Heart right ventricle (tissue), 16 donors: Measurements from ENCODE around the gene ZFR2. TPM values are rescaled to one million over a fixed set of nuclear protein-coding genes. Genes with fewer than 3 reads are reported as not detected.
A peak's percentile ranks its signal among the peaks of the same experiment; 100 is the strongest.

Experiments used
- ATAC-seq, 8 donors: fragments of 200-7000 bp; cut with Tn5 transposase; one replicate each; pipeline ENCODE4 v1.9.1; 2020; ENCODE audit warnings: mild to moderate bottlenecking in 8 of 8, moderate library complexity in 8 of 8, moderate number of reproducible peaks in 1 of 8
- DNase-seq, 2 donors: peaks; one replicate each; pipeline ENCODE4 v3.0.0-alpha.2; 2020
- H3K27ac ChIP-seq, 10 donors: fragments of 200-600 bp; sonication (generic) in 2 of 10; one replicate each; pipeline versions ENCODE4 v1.5.0 to v1.8.0; 2020 to 2022; ENCODE audit warnings: mild to moderate bottlenecking in 3 of 10
- H3K27me3 ChIP-seq, 7 donors: fragments of 200-600 bp; one replicate each; pipeline ENCODE4 v1.8.0; 2021 to 2022; ENCODE audit warnings: mild to moderate bottlenecking in 2 of 7
- H3K36me3 ChIP-seq, 9 donors: fragments of 200-600 bp; sonication (generic) in 1 of 9; one replicate each; pipeline versions ENCODE4 v1.5.0 to v1.8.0; 2020 to 2022; ENCODE audit warnings: mild to moderate bottlenecking in 2 of 9
- H3K4me1 ChIP-seq, 9 donors: fragments of 200-600 bp; sonication (generic) in 1 of 9; one replicate each; pipeline versions ENCODE4 v1.5.0 to v1.8.0; 2020 to 2022; ENCODE audit warnings: mild to moderate bottlenecking in 4 of 9
- H3K4me3 ChIP-seq, 10 donors: fragments of 200-600 bp; sonication (generic) in 2 of 10; one replicate each; pipeline versions ENCODE4 v1.5.0 to v1.8.0; 2020 to 2022; ENCODE audit warnings: mild to moderate bottlenecking in 7 of 10, moderate library complexity in 2 of 10
- H3K9me3 ChIP-seq, 11 donors: fragments of 200-600 bp in 10 of 11; sonication (generic) in 2 of 11; one replicate each; pipeline versions ENCODE4 v1.5.0 to v1.8.0; 2013 to 2022; ENCODE audit warnings: mild to moderate bottlenecking in 2 of 11, control low read depth in 1 of 11, moderate library complexity in 1 of 11
- CTCF ChIP-seq, 9 donors: fragments of 200-600 bp; sonication (generic) in 2 of 9; IDR thresholded peaks; one replicate each; pipeline versions ENCODE4 v1.5.0 to v1.8.0; 2021 to 2022; ENCODE audit warnings: antibody characterized with exemption in 9 of 9, mild to moderate bottlenecking in 5 of 9, moderate library complexity in 1 of 9
- WGBS, 2 donors: extraction: QIAGEN DNeasy Blood & Tissue Kit; methylation state at CpG; one replicate each; pipeline ENCODE4 v1.1.7; 2013; ENCODE audit warnings: inconsistent platforms in 1 of 2; 5-methylcytosine and 5-hydroxymethylcytosine counted together
- intact Hi-C, 10 donors: fragments of 100-400 bp; cut with DNase I; formaldehyde crosslinking; loops; one replicate each; pipeline versions ENCODE4 v1.11.1 to v1.14.2; 2022
- polyA plus RNA-seq, 2 donors: library from polyadenylated mRNA; stranded (reverse); fragments of 200-250 nt; gene quantifications; one replicate each; pipeline ENCODE4 v1.2.3, GENCODE V29; 2013
- total RNA-seq, 10 donors: library from RNA; stranded (reverse); fragmentation: NEBNext Ultra II Directional in 3 of 10; extraction: Animal tissue kit (Norgen Biotek cat#: 25700) in 3 of 10; gene quantifications; one replicate each; pipeline versions ENCODE4 v1.2.1 to v1.2.4, GENCODE V29; 2021 to 2023
- donor health status: Arrhythmogenic right ventricular cardiomyopathy.
- donor health status: ischemic (EF 13 %, LVEDD 7.1; RV severe dilation, severe dysfunction).
- donor health status: healthy with polysubstance abuse.
- donor health status: DM: no; HTN: yes; CAD: no.
- donor health status: DM: no; HTN: no; CAD: no.
- donor health status: ischemic (EF 25% LVEDD 6.9; RV normal size, moderate dysfunction).
- donor health status: ischemic (EF 25% LVEDD 5.7; RV mildly dilated, moderate dysfunction).
- donor health status: healthy.
- donor health status: DM: yes; HTN: yes; CAD: no.
- donor health status: Ischemic cardiomyopathy.
- donor health status: ischemic (EF 35%, LVEDD 5.7; RV mildly dilated, moderate dysfunction).
- donor health status: nonischemic (EF 11% LVEDD 7.7; RV severe dilation, severe dysfunction).
- donor health status: DM: yes; HTN: yes; CAD: no.
- donor health status: PGD.
- donor health status: ischemic (EF 29% LVEDD 5.4; RV normal size, mild dysfunction).
- donor health status: nonischemic (EF 23%, LVEDD 6.1; RV moderate dilation, normal function).

Gene ZFR2
- total and polyA plus RNA-seq, 12 donors = 0.04 to 0.29 TPM; not detected in 10

- Histone ChIP-seq H3K4me3 (no peak overlapping the region), H3K27ac (no peak overlapping the region), H3K4me1 (no peaks in the 10 kb centered on the region), H3K27me3 (peaks cover 0 to 7% (median 2%) of the 10 kb centered on the region in 7 donors), H3K9me3 (peaks cover 0 to 21% (median 4%) of the 10 kb centered on the region in 11 donors), H3K36me3 (no peaks in the 10 kb centered on the region)
- intact Hi-C loops = no loop called here
- no peak for ATAC-seq
- 71 to 72% methylated on average over 3 of the region's 3 CpGs for WGBS, 2 donors
- no peak for DNase-seq
- TF ChIP-seq CTCF (IDR thresholded peaks at IDR 0.05) = no peak
These were observed 76.7 kb downstream of the ZFR2 start for GRCh38 chr19:3792114-3792513.

GRCh38 chr19:3790941-3791340, 77.9 kb downstream of the ZFR2 start:
- Histone ChIP-seq H3K36me3 (no peaks in the 10 kb centered on the region), H3K4me1 (peaks cover 0 to 2% (median 0%) of the 10 kb centered on the region in 9 donors), H3K9me3 (peaks cover 0 to 9% (median 0%) of the 10 kb centered on the region in 11 donors), H3K27me3 (peaks cover 1 to 17% (median 11%) of the 10 kb centered on the region in 7 donors), H3K4me3 (no peak overlapping the region), H3K27ac (no peak overlapping the region)
- TF ChIP-seq CTCF (IDR thresholded peaks at IDR 0.05) = no peak
- DNase-seq = no peak
- WGBS, 2 donors = 79 to 84% methylated on average over 7 of the region's 7 CpGs
- intact Hi-C loops = no loop called here
- no peak for ATAC-seq

DNA sequence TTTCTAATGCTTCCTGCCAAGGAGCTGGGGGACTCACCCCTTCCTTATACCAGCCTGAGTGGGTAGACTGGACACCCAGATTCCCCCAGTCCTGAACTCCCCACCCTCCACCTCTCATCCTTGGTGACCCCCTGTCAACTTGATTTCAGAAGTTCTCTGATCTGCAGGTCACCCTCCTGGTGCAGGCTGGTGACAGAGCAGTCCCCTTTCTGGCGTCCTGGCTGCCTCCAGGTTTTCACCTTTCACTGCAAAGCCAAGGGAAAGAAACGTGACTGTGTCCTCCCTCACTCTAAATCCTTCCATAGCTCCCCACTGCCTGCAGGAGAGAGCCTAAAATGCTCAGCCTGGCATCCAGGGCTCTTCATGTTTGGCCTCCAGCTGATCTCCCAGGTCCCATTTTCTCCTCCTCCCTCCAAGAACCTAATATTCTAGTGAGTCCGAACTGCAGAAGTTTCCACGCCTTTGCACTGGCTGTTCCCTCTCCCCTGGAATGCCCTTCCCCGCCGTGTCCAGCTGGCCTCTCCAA, 78.6 kb downstream of the ZFR2 start:
- DNase-seq (no peak), ATAC-seq (no peak)
- peaks cover 0 to 7% (median 3%) of the 10 kb centered on the region in 9 donors for H3K4me1 ChIP-seq
- peaks cover 8 to 23% (median 18%) of the 10 kb centered on the region in 7 donors for H3K27me3 ChIP-seq
- no peaks in the 10 kb centered on the region for H3K36me3 ChIP-seq
- TF ChIP-seq CTCF (IDR thresholded peaks at IDR 0.05) = no peak
- WGBS, 2 donors = 72 to 74% methylated on average over 6 of the region's 6 CpGs
- intact Hi-C loops = no loop called here
- no peak overlapping the region for H3K4me3 ChIP-seq
- H3K27ac ChIP-seq = no peak overlapping the region
- H3K9me3 ChIP-seq = peaks cover 0 to 8% (median 0%) of the 10 kb centered on the region in 11 donors

- no peak for TF ChIP-seq CTCF (IDR thresholded peaks at IDR 0.05)
- DNase-seq (no peak), ATAC-seq (no peak)
- WGBS, 2 donors = 40 to 53% methylated on average over 15 to 16 of the region's 16 CpGs
- Histone ChIP-seq H3K36me3 (no peaks in the 10 kb centered on the region), H3K27me3 (peaks cover 14 to 34% (median 29%) of the 10 kb centered on the region in 7 donors), H3K4me1 (peaks cover 0 to 12% (median 3%) of the 10 kb centered on the region in 9 donors), H3K4me3 (no peak overlapping the region), H3K9me3 (peaks cover 0 to 8% (median 0%) of the 10 kb centered on the region in 11 donors), H3K27ac (peak overlapping the region in 1 of 10 donors; percentile 44)
- intact Hi-C loops = no loop called here
These were observed 79.7 kb downstream of the ZFR2 start for GRCh38 chr19:3788996-3789778.
